HepG2 (cell line): ENCODE data around the gene ZBTB7A. TPM values are rescaled to one million over a fixed set of nuclear protein-coding genes. Genes with fewer than 3 reads are reported as not detected.

Experiments
- ARNT2 ChIP-seq: sonication (generic); formaldehyde crosslinking; IDR thresholded peaks from 2 replicates; pipeline ENCODE4 v1.8.0; 2022; ENCODE audit warnings: mild to moderate bottlenecking, low read depth, missing genetic modification reagents, moderate library complexity
- ASH2L ChIP-seq: fragments of 300-600, 200-600 bp; sonication (generic); IDR thresholded peaks from 2 replicates; pipeline ENCODE4 v1.7.0; 2017; ENCODE audit warnings: low read depth, mild to moderate bottlenecking, moderate library complexity, mixed read lengths, low read length; ENCODE audit not compliant: insufficient read length
- ATAD3A ChIP-seq: sonication (generic); formaldehyde crosslinking; IDR thresholded peaks from 2 replicates; pipeline ENCODE4 v1.4.0; 2020; ENCODE audit warnings: missing genetic modification reagents
- FOXP1 ChIP-seq, 2 experiments: fragments of 450-650 bp in 1 of 2; IDR thresholded peaks; 2 replicates each; pipeline ENCODE4 v1.6.1; 2017 to 2018; ENCODE audit warnings: antibody characterized with exemption in 1 of 2
- HNF4A ChIP-seq: sonication (generic); formaldehyde crosslinking; IDR thresholded peaks from 2 replicates; pipeline ENCODE4 v1.4.0; 2020; ENCODE audit warnings: missing genetic modification reagents
- HNRNPH1 ChIP-seq: fragments of 200-400 bp; formaldehyde crosslinking; optimal IDR thresholded peaks from 2 replicates; pipeline ENCODE3; 2017; ENCODE audit warnings: mild to moderate bottlenecking, low read depth, low read length
- NFATC3 ChIP-seq: sonication (generic); formaldehyde crosslinking; IDR thresholded peaks from 2 replicates; pipeline ENCODE4 v1.5.1; 2020; ENCODE audit warnings: mild to moderate bottlenecking, missing genetic modification reagents
- NKX3-1 ChIP-seq: sonication (generic); formaldehyde crosslinking; IDR thresholded peaks from 2 replicates; pipeline ENCODE4 v1.5.0; 2020; ENCODE audit warnings: missing genetic modification reagents
- PAF1 ChIP-seq: IDR thresholded peaks from 2 replicates; pipeline ENCODE4 v1.6.1; 2016; ENCODE audit warnings: missing genetic modification reagents, missing compliant biosample characterization
- SSRP1 ChIP-seq: IDR thresholded peaks from 2 replicates; pipeline ENCODE4 v1.6.1; 2016; ENCODE audit warnings: control low read depth
- STAG1 ChIP-seq: sonication (generic); formaldehyde crosslinking; IDR thresholded peaks from 2 replicates; pipeline ENCODE4 v1.4.0; 2020; ENCODE audit warnings: missing genetic modification reagents
- TEAD3 ChIP-seq: optimal IDR thresholded peaks from 2 replicates; pipeline ENCODE3; 2016; ENCODE audit warnings: borderline replicate concordance
- WIZ ChIP-seq: sonication (generic); formaldehyde crosslinking; IDR thresholded peaks from 2 replicates; pipeline ENCODE4 v1.5.1; 2020; ENCODE audit warnings: mild to moderate bottlenecking, missing genetic modification reagents
- ZFP90 ChIP-seq: sonication (generic); formaldehyde crosslinking; IDR thresholded peaks from 2 replicates; pipeline ENCODE4 v1.8.0; 2022; ENCODE audit warnings: missing genetic modification reagents, mild to moderate bottlenecking, inconsistent platforms, borderline replicate concordance
- ZIK1 ChIP-seq: sonication (generic); formaldehyde crosslinking; IDR thresholded peaks from 2 replicates; pipeline ENCODE4 v1.5.0; 2020; ENCODE audit warnings: mild to moderate bottlenecking, low read depth, missing genetic modification reagents, borderline replicate concordance
- ZNF33A ChIP-seq: sonication (generic); formaldehyde crosslinking; IDR thresholded peaks from 2 replicates; pipeline ENCODE4 v1.5.1; 2020; ENCODE audit warnings: missing genetic modification reagents, mild to moderate bottlenecking, moderate library complexity, borderline replicate concordance
- ZNF383 ChIP-seq: sonication (generic); formaldehyde crosslinking; IDR thresholded peaks from 2 replicates; pipeline ENCODE4 v1.4.0; 2020; ENCODE audit warnings: missing genetic modification reagents, mild to moderate bottlenecking, borderline replicate concordance
- ZNF451 ChIP-seq: sonication (generic); formaldehyde crosslinking; IDR thresholded peaks from 2 replicates; pipeline ENCODE4 v1.5.0; 2020; ENCODE audit warnings: mild to moderate bottlenecking, missing genetic modification reagents
- ZNF510 ChIP-seq: sonication (generic); formaldehyde crosslinking; IDR thresholded peaks from 2 replicates; pipeline ENCODE4 v1.4.0; 2020; ENCODE audit warnings: low read depth, mild to moderate bottlenecking, missing genetic modification reagents
- ZNF781 ChIP-seq: sonication (generic); formaldehyde crosslinking; IDR thresholded peaks from 2 replicates; pipeline ENCODE4 v1.5.1; 2020; ENCODE audit warnings: borderline replicate concordance, mild to moderate bottlenecking, missing genetic modification reagents; ENCODE audit errors: not compliant biosample characterization
- ZSCAN12 ChIP-seq: sonication (generic); formaldehyde crosslinking; IDR thresholded peaks from 2 replicates; pipeline ENCODE4 v1.9.0; 2021; ENCODE audit warnings: mild to moderate bottlenecking, missing genetic modification reagents
- polyA plus RNA-seq, 8 experiments: library from polyadenylated mRNA; depleted of rRNA in 3 of 8; stranded (reverse) in 7 of 8; unstranded in 1 of 8; fragments of >200 nt; fragmentation: Illumina TruSeq in 4 of 8; extraction: Trizol in 4 of 8; gene quantifications; 2 replicates each; pipeline versions ENCODE4 v1.2.1 to v1.2.3, GENCODE V29; 2011 to 2016; ENCODE audit warnings: low read depth in 4 of 8, missing spikeins in 1 of 8, mixed read lengths in 1 of 8; ENCODE audit not compliant: insufficient read depth in 1 of 8
- total RNA-seq, 5 experiments: library from RNA; depleted of rRNA; stranded (reverse); fragments of >200 nt; fragmentation: Illumina TruSeq; extraction: Trizol; gene quantifications; 2 replicates each; pipeline ENCODE4 v1.2.3, GENCODE V29; 2016; ENCODE audit warnings: low read depth in 1 of 5
- TF ChIP-seq, protein P1 (sequence below): IDR thresholded peaks from 2 replicates; pipeline ENCODE4 v1.6.1; 2016; ENCODE audit warnings: low read depth, missing genetic modification reagents, missing compliant biosample characterization
- TF ChIP-seq, protein P2 (sequence below): sonication (generic); formaldehyde crosslinking; IDR thresholded peaks from 2 replicates; pipeline ENCODE4 v1.9.0; 2021; ENCODE audit warnings: missing genetic modification reagents, mild to moderate bottlenecking, borderline replicate concordance

The ZBTB7A gene
- total and polyA plus RNA-seq, 2 of the 13 experiments (the other 11 are each of a cell fraction or from before 2014, with no cell fraction given) = 3.6 to 4.0 TPM

DNA sequence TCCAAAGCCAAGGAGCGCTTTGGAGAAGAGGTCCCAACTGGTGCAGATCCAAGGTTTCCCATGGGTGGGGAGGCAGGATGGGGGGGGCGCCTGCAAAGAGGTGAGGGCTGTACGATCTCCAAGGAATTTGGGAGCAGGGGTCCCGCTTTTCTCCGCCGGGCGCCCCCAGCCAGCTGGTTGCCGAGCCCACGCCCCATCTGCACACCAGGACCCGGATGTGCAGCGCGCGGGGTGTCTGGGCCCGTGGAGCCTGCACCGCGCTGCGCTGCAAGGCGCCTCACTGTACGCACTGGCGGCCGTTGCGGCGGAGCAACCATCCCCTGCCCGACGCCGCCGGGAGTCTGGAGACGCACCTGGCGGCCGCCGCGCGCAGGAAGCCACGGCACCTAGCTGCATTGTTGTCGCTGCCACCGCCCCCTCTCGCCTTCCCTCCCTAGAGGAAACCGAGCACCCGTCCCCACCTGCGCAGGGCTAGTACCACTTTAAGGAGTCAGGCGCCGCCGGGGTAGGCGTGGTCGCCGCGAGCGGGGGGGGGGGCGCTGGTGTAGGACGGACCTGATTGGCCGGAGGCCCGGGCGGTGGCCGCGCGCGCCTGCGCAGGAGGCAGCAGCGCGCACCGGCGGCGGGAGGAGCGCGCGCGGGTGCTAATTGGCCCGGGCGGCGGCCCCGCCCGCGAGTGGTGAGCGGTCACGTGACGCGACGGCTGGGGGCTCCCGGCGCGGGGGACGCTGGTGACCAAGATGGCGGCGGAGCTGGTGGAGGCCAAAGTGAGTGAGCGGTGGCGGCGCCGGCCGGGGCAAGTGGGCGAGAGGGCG is 59.5 kb downstream of the ZBTB7A start, which contains the start of gene PIAS4 (continued):
- TF ChIP-seq, protein P1, sequence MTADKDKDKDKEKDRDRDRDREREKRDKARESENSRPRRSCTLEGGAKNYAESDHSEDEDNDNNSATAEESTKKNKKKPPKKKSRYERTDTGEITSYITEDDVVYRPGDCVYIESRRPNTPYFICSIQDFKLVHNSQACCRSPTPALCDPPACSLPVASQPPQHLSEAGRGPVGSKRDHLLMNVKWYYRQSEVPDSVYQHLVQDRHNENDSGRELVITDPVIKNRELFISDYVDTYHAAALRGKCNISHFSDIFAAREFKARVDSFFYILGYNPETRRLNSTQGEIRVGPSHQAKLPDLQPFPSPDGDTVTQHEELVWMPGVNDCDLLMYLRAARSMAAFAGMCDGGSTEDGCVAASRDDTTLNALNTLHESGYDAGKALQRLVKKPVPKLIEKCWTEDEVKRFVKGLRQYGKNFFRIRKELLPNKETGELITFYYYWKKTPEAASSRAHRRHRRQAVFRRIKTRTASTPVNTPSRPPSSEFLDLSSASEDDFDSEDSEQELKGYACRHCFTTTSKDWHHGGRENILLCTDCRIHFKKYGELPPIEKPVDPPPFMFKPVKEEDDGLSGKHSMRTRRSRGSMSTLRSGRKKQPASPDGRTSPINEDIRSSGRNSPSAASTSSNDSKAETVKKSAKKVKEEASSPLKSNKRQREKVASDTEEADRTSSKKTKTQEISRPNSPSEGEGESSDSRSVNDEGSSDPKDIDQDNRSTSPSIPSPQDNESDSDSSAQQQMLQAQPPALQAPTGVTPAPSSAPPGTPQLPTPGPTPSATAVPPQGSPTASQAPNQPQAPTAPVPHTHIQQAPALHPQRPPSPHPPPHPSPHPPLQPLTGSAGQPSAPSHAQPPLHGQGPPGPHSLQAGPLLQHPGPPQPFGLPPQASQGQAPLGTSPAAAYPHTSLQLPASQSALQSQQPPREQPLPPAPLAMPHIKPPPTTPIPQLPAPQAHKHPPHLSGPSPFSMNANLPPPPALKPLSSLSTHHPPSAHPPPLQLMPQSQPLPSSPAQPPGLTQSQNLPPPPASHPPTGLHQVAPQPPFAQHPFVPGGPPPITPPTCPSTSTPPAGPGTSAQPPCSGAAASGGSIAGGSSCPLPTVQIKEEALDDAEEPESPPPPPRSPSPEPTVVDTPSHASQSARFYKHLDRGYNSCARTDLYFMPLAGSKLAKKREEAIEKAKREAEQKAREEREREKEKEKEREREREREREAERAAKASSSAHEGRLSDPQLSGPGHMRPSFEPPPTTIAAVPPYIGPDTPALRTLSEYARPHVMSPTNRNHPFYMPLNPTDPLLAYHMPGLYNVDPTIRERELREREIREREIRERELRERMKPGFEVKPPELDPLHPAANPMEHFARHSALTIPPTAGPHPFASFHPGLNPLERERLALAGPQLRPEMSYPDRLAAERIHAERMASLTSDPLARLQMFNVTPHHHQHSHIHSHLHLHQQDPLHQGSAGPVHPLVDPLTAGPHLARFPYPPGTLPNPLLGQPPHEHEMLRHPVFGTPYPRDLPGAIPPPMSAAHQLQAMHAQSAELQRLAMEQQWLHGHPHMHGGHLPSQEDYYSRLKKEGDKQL (CRISPR knock-in tag) = no peak
- TF ChIP-seq ASH2L = peak; percentile 59
- TF ChIP-seq NKX3-1 (CRISPR knock-in tag) = no peak
- peak; percentile 12 for TF ChIP-seq TEAD3 (CRISPR knock-in tag)
- TF ChIP-seq FOXP1 (IDR thresholded peaks at IDR 0.05) = no peak
- no peak for TF ChIP-seq FOXP1 (CRISPR knock-in tag; IDR thresholded peaks at IDR 0.05)
- no peak for TF ChIP-seq ZNF383 (CRISPR knock-in tag)
- no peak for TF ChIP-seq STAG1 (CRISPR knock-in tag)
- no peak for TF ChIP-seq ZNF510 (CRISPR knock-in tag)
- TF ChIP-seq ARNT2 (CRISPR knock-in tag) = peak; percentile 72
- no peak for TF ChIP-seq SSRP1
- no peak for TF ChIP-seq HNF4A (CRISPR knock-in tag)
- no peak for TF ChIP-seq ATAD3A (CRISPR knock-in tag)
- no peak for TF ChIP-seq NFATC3 (CRISPR knock-in tag)
- TF ChIP-seq, protein P2, sequence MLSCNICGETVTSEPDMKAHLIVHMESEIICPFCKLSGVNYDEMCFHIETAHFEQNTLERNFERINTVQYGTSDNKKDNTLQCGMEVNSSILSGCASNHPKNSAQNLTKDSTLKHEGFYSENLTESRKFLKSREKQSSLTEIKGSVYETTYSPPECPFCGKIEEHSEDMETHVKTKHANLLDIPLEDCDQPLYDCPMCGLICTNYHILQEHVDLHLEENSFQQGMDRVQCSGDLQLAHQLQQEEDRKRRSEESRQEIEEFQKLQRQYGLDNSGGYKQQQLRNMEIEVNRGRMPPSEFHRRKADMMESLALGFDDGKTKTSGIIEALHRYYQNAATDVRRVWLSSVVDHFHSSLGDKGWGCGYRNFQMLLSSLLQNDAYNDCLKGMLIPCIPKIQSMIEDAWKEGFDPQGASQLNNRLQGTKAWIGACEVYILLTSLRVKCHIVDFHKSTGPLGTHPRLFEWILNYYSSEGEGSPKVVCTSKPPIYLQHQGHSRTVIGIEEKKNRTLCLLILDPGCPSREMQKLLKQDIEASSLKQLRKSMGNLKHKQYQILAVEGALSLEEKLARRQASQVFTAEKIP = no peak
- TF ChIP-seq ZNF33A (CRISPR knock-in tag) = no peak
- peak; percentile 75 for TF ChIP-seq ZIK1
- no peak for TF ChIP-seq PAF1
- no peak for TF ChIP-seq WIZ
- 0 out of 2 replicates have a peak, but pooled peaks have one; percentile 56 for TF ChIP-seq ZNF451 (CRISPR knock-in tag)
- no peak for TF ChIP-seq HNRNPH1
- TF ChIP-seq ZFP90 (CRISPR knock-in tag) = no peak
- TF ChIP-seq ZNF781 (CRISPR knock-in tag) = no peak
- no peak for TF ChIP-seq ZSCAN12 (CRISPR knock-in tag)
